HG02840 (cell line): ENCODE measurements around the gene ANKFY1.
A peak's percentile ranks its signal among the peaks of the same experiment; 100 is the strongest.
"Not testable (repeated sequence)": the region's sequence is repeated elsewhere in the genome, so short reads cannot be mapped to it uniquely, and the experiment has no call there.

ENCODE experiments used
- ATAC-seq: cut with Tn5 transposase; IDR thresholded peaks from one replicate; pipeline ENCODE4 v1.9.1; 2021; ENCODE audit warnings: mild to moderate bottlenecking, moderate library complexity, moderate number of reproducible peaks; ENCODE audit not compliant: unreplicated experiment, low FRiP score

The ANKFY1 gene

DNA sequence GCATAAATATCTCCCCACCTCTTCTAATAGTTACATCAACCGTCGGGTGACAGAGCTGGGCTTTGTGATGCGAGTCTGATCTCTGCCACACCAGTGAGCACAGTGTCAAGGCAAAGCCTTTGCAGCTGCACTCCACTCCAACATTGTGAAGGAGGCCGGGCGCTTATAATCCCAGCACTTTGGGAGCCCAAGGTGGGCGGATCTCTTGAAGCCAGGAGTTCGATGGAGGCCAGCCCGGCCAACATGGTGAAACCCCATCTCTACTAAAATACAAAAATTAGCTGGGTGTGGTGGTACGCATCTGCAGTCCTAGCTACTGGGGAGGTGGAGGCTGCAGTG, 101.8 kb downstream of the ANKFY1 start:
- no peak for ATAC-seq

DNA sequence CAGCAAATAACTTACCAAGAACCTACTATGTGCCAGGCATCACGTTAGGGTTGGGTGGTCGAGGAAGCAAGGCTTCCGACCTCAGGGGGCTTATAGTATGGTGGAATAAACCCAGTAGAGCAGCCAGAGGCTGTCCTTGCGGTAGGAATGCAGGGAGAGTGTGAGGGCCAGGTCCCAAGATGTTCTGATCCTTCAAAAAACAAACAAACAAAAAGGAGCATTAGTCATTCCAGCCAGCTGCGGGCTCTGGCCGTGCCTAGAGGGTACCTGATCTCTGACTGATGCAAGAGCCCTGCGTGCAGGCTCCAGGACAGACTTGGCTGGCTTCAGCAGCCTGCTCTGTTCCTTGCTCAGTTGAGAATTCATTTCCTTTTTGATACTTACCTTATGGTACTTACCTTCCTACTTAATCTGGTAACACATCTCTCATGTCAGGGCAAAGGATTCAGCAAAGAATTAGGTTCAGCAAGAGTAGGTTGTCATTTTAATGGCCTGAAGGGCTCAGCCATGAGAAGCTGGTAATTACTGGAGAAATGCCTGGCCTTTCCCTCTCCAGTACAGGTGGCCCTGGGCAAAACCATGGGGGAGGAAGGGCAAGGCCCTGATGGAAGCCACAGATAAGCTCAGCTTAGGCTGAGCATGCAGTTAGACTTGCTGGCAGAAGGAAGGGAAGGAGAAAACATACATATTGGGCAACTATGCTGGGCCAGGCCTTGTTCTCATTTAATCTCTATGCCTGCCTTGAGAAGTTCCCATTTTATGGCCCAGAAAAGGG, 102.4 kb downstream of the ANKFY1 start:
- ATAC-seq = no peak

DNA sequence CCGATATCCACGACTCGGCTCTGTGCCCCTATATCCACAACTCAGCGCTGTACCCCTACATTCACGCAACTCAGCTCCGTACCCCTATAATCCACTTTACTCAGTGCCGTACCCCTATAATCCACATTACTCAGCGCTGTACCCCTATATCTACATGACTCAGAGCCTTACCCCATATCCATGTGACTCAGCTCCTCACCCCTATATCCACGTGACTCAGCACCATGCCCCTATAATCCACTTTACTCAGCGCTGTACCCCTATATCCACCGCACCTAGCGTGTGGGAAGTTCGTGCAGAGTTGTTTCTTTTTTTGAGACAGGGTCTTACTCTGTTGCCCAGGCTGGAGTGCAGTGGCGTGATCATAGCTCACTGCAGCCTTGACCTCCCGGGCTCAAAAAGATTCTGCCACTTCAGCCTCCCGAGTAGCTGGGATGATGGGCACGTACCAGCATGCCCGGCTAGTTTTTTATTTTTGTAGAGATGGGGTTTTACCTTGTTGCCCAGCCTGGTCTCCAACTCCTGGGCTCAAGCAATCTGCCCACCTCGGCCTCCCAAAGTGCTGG, 103.4 kb downstream of the ANKFY1 start:
- ATAC-seq = no peak

DNA sequence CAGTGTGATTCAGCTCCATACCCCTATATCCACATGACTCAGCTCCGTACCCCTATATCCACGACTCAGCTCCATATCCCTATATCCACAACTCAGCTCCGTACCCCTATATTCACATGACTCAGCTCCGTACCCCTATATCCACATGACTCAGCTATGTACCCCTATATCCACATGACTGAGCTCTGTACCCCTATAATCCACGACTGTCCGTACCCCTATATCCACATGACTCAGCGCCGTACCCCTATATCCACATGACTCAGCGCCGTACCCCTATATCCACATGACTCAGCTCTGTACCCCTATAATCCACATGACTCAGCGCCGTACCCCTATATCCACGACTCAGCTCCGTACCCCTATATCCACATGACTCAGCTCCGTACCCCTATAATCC, 104.0 kb downstream of the ANKFY1 start:
- ATAC-seq = no peak

DNA sequence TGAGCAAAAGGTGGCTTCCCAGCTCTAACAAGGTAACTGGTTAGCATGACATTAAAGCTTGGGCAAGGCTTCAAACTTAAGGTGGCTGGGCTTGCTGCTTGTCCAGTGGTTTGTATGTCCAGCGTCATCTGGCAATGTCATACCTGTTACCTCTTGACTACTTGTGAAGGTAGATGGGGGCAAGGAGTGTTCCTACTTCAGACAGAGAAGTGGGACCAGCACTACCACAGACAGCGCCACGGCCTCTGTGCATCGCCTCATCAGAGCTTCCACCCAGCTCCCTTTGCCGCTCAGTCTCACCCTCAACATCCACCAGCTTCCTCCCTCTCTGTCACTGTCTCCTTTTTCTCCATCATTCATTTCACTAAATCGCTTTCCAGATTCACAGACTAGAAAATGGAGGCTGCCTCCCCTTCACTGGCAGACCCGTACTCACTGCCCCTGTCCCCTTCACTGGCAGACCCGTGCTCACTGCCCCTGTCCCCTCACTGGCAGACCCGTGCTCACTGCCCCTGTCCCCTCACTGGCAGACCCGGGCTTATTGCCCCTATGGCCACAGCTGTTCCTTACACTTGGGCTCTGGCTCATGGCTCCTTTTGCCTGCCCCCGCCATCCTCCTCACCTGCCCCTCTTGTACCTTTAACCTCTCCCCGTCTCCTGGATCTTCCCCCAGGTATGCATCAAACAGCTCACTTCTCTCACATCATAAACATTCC, 106.0 kb downstream of the ANKFY1 start:
- ATAC-seq = no peak

DNA sequence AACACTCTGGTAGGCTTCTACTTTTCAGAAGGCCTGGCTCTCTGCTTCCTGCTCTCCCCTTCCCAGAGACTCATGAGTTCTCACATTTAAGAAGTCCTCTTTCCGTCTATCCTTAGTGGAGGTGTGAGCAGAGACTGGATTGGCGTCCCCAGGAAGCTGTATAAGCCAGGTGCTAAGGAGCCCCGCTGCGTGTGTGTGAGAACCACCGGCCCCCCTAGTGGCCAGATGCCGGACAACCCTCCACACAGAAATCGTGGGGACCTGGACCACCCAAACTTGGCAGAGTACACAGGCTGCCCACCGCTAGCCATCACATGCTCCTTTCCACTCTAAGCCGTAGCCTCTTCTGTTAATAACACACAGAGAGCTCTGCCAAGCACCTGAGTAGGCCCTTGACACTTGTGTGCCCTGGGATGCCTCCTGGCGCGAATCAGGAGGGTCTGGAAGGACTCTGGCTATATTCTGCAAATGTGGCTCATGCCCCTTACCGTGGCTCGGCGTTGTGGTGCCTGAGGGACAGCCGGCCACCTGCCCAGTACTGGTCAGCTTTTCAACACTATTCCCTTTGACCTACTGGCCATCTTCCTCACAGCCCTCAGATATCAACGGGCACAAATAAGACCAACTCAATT, 106.9 kb downstream of the ANKFY1 start:
- no peak for ATAC-seq

DNA sequence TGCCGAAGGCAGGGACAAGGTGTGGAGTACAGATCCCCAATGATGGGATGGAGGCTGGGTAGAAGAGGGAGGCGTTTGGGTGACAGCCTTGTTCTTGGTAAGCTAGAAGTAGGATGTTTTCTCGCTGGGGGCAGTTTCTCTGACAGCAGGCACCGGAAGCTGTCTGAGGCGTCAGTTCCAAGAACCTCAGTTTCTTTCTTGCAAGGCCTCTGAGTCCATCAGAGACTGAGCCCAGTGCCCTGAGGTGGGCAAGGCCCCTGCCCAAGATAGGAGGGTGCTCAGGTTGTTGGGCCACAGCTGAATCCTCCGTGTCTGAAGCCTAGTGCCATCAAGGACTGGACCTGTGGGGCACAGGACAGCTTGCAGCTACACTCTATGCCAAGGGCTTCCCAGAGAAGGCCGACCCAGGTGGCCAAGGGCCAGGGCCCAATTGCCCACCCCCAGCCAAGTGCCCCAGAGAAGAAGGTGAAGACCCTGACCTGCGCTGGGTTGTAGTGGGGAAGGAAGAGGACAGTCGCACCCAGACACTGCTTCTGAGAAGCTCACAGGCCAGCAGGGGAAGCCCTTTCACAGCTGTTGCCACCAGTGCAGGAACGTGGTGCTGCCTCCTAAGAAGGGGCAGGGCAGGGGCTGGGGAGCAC, 107.7 kb downstream of the ANKFY1 start:
- no peak for ATAC-seq

DNA sequence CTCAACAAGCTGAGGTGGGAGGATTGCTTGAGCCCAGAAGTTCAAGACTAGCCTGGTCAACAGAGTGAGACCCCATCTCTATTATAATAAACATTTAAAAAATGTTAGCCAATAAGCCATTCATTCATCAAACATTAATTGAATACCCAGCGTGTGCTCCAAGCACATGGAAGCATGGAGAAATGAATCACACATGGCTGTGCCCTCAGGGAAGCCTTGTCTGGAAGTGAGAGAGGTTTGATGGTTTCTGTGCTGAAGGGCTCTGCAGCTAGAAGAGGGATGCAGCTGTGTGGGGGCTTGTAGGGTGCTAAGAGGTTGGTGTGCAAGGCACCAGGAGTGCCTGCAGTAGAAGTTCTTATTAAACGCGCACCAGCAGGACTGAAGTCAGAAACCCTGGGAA, 109.6 kb downstream of the ANKFY1 start:
- no peak for ATAC-seq

DNA sequence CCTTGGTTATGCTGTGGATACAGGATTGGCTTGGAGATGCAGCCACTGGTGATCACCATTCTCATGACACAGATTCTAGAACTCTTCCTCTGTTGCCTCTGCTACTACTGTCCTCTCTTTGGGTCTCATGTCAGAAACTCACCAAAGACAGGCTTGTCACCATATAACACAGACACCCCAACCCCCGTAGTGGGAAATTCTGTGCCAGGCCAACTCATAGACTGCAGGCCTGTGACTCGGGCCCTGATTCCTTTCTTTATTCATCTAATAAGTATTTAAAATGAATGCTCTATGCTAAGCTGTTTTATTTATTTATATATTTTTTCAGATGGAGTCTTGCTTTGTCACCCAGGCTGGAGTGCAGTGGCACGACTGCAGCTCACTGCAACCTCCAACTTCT, 111.3 kb downstream of the ANKFY1 start:
- ATAC-seq = no peak

DNA sequence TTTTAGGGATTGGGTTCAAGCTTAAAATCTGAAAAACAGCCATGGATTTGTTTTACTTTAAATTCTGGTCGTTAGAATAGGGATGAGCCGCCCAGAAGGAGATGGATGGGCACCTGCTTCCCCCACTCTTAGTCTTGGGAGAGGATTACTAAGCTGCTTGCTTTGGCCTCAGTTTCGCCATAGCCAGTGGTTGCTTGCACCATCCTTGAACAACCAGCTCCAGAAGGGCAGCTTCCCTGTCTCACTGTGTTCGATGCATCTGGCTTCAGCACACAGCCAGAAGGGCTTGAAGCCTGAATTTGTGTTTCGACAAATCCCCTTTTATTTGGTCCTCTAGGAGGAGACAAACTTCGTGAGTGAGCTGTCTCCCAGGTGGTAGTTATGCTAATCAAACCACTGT, 113.7 kb downstream of the ANKFY1 start:
- ATAC-seq = no peak

DNA sequence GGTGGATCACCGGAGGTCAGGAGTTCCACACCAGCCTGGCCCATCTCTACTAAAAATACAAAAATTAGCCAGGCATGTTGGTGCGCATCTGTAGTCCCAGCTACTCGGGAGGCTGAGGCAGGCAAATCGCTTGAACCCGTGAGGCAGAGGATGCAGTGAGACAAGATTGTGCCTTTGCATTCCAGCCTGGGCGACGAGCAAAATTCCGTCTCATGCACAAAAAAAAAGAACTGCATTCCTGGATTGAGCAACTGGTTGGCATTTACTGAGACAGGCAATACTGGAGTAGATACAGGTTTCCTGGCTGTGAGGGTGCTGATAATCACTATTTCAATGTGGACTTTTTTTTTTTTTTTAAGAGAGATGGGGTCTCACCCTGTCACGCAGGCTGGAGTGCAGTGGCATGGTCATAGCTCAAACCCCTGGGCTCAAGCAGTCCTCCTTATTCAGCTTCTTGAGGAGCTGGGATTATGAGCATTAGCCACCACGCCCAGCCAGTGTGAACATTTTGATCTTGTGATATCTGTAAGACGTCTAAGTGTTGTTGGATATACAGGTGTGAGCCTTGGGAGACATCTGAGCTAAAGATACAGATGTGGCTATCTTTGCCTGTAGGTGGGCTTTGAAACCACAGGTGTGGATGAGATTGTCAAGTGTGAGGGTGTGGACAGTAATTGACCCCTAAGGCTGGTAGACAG, 115.0 kb downstream of the ANKFY1 start:
- no peak for ATAC-seq

DNA sequence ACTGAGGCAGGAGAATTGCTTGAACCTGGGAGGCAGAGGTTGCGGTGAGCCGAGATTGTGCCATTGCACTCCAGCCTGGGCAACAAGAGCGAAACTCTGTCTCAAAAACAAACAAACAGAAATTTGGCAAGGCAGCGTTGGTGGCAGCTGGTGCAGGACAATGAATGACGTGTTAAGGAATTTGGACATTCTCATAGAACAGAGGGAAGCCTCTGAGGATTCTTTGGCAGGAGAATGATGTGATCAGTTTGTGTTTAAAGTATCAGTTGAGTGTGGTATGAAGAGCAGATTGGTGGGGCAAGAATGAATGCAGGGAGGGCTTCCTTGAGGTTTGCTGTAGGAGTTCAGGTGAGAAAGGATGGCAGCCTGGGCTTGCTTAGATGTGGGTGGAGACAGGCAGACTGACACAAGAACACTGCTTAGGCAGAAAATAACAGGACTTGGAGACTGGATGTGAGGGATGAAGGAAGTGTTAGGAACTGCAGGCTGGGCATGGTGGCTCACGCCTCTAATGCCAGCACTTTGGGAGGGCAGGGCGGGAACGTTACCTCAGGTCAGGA, 115.9 kb downstream of the ANKFY1 start:
- ATAC-seq = no peak

DNA sequence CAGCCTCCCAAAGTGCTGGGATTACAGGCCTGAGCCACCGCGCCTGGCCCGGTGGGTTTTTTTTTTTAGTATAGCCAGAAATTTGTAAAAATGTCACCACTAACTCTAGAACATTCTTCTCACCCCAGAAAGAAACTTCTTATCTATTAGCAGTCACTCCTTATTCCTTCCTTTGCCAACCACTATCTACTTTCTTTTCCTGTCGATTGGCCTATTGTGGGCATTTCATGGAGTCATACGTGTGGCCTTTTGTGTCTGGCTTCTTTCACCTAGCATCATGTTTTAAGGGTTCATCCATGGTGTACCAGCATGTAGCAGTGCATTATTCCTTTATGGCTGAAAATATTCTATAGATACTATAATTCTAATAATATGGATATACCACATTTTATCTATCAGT, 117.1 kb downstream of the ANKFY1 start:
- no peak for ATAC-seq

DNA sequence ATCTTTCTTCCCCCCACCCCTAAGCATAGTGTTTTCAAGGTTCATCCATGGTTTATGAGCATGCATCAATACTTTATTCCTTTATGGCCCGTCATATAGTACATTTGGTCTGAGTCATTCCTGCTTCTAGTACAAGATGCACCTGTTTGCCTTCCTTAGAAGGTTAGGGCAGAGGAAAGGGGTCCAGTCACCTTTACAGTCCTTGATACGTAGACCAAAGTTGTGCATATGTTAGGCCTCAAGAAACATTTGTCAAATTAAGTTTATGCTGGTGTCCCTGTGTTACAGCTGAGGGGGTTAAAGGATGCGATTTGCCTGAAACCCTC, 119.4 kb downstream of the ANKFY1 start:
- no peak for ATAC-seq

DNA sequence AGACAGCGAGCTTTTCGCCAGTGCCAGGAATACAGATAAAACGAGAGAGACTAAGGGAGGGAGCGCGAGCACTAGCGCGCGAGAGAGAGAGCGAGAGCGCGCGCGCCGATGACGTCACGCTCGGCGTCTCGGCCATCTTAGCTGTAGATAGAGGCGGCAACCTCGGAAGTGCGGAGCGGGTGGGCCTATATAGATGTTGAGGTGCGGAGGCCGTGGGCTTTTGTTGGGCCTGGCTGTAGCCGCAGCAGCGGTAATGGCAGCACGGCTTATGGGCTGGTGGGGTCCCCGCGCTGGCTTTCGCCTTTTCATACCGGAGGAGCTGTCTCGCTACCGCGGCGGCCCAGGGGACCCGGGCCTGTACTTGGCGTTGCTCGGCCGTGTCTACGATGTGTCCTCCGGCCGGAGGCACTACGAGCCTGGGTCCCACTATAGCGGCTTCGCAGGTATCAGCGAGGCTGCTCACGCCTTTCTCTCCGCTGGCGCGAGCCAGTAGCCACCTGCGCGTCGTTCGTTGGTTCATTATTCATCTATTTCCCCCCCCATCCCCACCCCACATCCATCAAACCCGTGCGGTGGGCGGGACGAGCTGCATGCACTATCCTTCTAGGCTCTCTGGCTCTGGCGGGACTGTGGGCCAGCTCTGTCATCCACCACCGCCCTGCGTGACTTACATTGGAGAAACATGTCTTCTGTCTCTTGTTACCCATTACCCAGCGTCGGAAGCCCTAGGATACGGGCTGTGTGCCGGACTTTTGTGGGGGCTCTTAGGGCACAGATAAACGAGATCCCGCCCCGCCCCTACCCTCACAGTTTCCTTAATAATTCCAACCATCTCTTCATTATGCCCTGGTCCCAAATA, 120.0 kb downstream of the ANKFY1 start:
- peak; percentile 64 for ATAC-seq

DNA sequence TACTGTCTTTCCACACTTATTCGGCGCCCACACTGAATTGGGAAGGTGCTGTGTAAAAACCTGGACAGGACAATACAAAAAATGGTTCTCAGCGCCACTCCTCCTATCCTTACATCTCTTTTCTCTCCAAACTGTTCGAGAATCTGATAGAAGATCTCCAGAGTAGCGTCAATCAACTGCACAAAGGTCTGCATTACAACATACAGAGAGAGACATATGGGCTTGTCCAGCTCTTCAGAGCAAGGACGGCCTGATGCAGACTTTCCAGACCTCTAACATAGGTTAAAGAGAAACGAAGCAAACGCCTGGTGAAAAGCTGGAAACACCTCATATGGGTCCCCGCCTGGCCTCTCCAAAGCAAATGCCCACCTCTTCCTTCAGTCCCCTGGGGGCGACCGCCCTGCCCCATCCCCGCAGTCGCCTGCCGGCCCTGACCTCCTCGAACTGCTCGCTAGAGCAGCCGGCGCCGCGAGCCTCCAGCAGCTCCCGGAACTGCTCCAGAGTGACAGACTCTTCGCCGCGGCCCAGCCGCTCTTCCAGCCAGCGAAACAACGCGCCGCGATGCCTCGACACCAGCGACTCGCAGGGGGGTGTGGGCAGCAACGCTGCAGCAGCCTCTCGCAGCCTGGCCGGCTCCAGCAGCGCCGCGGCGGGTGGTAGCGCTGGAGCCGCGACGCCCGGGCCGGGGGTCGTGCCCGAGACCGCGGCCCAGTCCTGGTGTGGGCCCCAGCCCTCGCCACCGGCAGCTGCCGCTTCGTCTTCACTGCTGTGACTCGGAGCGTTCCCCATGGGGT, 121.5 kb downstream of the ANKFY1 start:
- ATAC-seq = peak; percentile 15

DNA sequence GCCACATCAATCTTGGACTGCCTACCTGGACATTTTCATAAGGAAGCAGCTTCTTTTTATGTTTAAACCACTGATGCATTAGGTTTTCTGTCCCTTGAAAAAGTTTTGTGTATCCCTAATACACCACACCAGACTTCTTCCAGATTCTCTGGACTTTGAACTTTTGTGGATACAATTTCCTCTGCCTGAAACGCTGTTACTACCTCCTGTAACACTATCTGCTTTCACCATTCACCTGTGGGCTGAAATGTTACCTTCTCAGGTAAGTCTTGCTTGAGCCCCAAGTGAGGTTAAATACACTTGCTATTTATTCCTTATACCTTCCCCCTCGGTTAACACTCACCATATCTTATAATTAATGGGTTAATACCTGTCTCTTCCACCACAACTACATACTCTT, 123.7 kb downstream of the ANKFY1 start:
- ATAC-seq = no peak

DNA sequence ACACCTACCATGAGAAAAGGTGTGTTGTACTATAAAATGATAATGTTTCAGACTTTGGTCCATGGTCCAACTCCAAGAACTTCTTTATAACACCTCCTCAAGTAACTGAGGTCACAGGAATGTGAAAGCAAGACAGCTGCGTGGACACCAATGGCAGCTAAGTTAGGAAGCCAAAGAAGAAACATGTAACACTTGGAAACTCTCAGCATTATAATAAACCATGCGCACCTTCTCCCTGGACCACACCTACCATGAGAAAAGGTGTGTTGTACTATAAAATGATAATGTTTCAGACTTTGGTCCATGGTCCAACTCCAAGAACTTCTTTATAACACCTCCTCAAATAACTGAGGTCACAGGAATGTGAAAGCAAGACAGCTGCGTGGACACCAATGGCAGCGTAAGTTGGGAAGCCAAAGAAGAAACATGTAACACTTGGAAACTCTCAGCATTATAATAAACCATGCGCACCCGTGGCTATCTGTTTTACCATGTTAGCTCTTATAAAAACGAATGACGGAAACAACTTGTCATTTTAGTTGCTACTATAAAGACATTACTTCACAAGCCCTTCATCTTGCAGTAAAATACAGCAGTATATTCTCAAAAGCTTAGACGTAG, 124.8 kb downstream of the ANKFY1 start:
- not testable (repeated sequence) for ATAC-seq
